Measurements from ENCODE around the gene ACOT4. TPM values are rescaled to one million over a fixed set of nuclear protein-coding genes. Genes with fewer than 3 reads are reported as not detected.

Gene ACOT4
- total RNA-seq, 1 donor from 2014 or later = 4.5 TPM

GRCh38 chr14:73599499-73599898 lies 7.8 kb downstream of the ACOT4 start:
- intact Hi-C loops (cut with DNase I) = no loop called here
- Histone ChIP-seq H3K27me3 (no peaks in the 10 kb centered on the region), H3K4me1 (no peaks in the 10 kb centered on the region), H3K9me3 (no peaks in the 10 kb centered on the region), H3K36me3 (no peaks in the 10 kb centered on the region), H3K27ac (no peak overlapping the region), H3K4me3 (no peak overlapping the region)
- no peak for ATAC-seq
- TF ChIP-seq CTCF (IDR thresholded peaks at IDR 0.05) = no peak
- DNase-seq = no peak

GRCh38 chr14:73602994-73603393 lies 11.3 kb downstream of the ACOT4 start:
- no peak overlapping the region for H3K4me3 ChIP-seq
- DNase-seq = no peak
- H3K27me3 ChIP-seq = no peaks in the 10 kb centered on the region
- no peak for TF ChIP-seq CTCF (IDR thresholded peaks at IDR 0.05)
- H3K27ac ChIP-seq = no peak overlapping the region
- no peak for ATAC-seq
- no peaks in the 10 kb centered on the region for H3K36me3 ChIP-seq
- intact Hi-C loops (cut with DNase I) = no loop called here
- no peaks in the 10 kb centered on the region for H3K9me3 ChIP-seq
- H3K4me1 ChIP-seq = no peaks in the 10 kb centered on the region

GRCh38 chr14:73606271-73606670 lies 14.6 kb downstream of the ACOT4 start:
- no peaks in the 10 kb centered on the region for H3K36me3 ChIP-seq
- TF ChIP-seq CTCF (IDR thresholded peaks at IDR 0.05) = no peak
- ATAC-seq = no peak

DNA sequence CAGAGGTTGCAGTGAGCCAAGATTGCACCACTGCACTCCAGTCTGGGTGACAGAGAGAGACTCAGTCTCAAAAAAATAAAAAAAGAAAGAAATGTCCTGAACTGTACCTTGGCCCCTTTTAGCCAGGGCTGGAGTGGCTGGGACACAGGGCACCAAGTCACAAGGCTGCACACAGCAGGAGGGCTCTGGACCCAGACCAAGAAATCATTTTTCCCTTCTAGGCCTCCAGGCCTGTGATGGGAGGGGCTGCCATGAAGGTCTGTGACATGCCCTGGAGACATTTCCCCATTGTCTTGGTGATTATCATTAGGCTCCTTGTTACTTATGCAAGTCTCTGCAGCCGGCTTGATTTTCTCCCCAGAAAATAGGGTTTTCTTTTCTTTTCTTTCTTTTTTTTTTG lies 15.6 kb downstream of the ACOT4 start:
- DNase-seq (no peak), ATAC-seq (no peak)
- Histone ChIP-seq H3K36me3 (no peaks in the 10 kb centered on the region), H3K4me3 (no peak overlapping the region), H3K27me3 (no peaks in the 10 kb centered on the region), H3K9me3 (no peaks in the 10 kb centered on the region), H3K4me1 (no peaks in the 10 kb centered on the region), H3K27ac (no peak overlapping the region)
- intact Hi-C loops (cut with DNase I) = no loop called here
- no peak for TF ChIP-seq CTCF (IDR thresholded peaks at IDR 0.05)

More at GRCh38 chr14:73606271-73606670, 14.6 kb downstream of the ACOT4 start:
- DNase-seq = no peak
- Histone ChIP-seq H3K4me1 (no peaks in the 10 kb centered on the region), H3K27ac (no peak overlapping the region), H3K9me3 (no peaks in the 10 kb centered on the region), H3K4me3 (no peak overlapping the region), H3K27me3 (no peaks in the 10 kb centered on the region)
- intact Hi-C loops (cut with DNase I) = no loop called here

- ATAC-seq (no peak), DNase-seq (no peak)
- Histone ChIP-seq H3K4me3 (no peak overlapping the region), H3K27ac (no peak overlapping the region), H3K9me3 (no peaks in the 10 kb centered on the region), H3K4me1 (no peaks in the 10 kb centered on the region), H3K27me3 (no peaks in the 10 kb centered on the region), H3K36me3 (no peaks in the 10 kb centered on the region)
- intact Hi-C loops (cut with DNase I) = no loop called here
- TF ChIP-seq CTCF (IDR thresholded peaks at IDR 0.05) = no peak
These were observed 19.0 kb downstream of the ACOT4 start for GRCh38 chr14:73610687-73611086.
